GM19099 (cell line): Measurements from ENCODE around the gene GEMIN2.
A peak's percentile ranks its signal among the peaks of the same experiment; 100 is the strongest.

Experiments used
- POLR2A ChIP-seq: IDR thresholded peaks from 3 replicates; pipeline ENCODE4 v1.6.1; 2011; ENCODE audit warnings: low read depth; ENCODE audit not compliant: insufficient read length; ENCODE audit errors: extremely low read depth

The GEMIN2 gene

DNA sequence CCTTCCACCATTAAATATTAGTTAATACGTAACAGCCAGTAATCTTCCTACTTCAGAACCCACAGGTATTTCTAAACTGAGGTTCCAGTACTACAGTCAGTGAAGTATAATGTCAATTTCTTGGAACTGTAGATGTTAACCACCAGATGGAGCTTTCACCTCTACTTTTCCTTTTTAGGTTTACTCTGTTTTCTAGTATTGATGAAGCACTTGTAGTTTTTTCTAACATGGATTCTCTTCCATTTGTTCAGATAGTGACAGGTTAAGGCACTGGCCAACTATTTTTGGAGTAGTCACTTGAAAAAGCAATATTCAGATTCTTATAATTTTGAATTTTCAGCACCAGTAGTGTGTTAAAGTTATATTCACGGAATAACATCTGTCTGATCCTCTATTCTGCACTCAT lies 6.5 kb upstream of the GEMIN2 start:
- TF ChIP-seq POLR2A: no peak

DNA sequence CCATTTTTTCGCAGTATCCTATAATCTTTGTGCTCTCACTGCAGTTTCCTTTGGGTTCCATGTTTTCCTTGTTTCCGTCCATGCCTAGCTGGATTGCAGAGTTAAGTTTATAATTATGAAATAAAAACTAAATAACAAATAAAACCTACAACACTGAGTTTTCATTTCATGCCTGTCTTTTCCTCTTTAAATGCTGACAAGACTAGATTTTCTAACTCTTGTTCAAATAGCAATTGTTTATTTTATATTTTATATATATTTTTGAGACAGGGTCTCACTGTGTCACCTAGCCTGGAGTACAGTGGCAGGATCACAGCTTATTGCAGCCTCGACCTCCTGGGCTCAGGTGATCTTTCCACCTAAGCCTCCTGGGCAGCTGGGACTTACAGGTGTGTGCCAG lies 5.3 kb upstream of the GEMIN2 start:
- no peak for TF ChIP-seq POLR2A

DNA sequence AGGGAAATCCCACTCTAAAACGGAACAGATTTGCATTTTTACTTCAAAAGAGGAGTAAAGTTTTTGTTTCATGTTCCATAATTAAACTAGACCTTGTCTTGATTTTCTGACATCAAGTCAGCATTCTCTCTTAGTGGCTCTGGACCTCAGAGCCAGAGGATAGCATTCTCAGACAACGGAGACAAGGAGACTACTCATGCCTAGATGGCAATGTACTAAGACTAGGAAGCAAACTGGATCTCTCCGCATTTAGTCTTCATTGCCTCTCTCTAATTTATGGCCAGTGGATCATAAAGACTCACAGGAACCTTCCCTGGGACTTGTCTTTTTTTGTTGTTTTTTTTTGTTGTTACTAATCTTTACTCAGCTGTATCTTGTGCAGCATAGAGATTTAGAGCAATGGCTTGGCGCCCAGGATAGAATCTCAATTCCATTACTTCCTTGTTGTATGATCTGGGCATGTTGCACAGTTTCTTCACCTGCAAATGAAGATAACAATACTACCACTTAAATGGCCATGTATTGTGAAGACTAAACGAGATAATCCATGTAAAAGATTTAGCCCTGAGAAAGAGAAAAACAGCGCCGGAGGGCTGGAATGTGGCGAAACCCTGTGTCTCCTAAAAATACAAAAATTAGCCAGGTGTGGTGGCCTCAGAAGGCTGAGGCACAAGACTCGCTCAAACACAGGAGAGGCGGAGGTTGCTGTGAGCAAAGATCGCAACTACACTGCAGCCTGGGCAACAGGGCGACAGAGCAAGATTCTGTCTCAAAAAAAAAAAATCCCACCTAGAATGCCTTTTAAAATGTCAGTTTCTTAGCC lies 4.0 kb upstream of the GEMIN2 start:
- TF ChIP-seq POLR2A: peak; percentile 54

DNA sequence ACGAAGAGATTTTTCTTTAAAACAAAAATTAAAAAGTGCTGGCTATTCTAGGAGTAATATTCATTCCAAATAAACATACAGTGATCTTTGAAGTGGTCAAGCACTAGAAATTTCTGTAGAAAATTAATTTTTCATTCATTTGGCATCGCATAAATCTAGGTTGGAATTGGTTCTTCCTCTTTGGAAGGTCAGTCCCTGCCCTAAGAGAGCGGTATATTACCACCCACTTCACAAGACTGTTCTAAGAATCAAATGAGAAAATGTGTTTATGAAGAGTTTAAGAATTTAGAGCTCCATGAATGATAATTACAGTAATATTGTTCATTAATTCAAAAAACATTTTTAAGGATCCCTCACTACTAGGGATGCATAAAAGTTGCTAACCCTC lies 444 bp upstream of the GEMIN2 start:
- no peak for TF ChIP-seq POLR2A

DNA sequence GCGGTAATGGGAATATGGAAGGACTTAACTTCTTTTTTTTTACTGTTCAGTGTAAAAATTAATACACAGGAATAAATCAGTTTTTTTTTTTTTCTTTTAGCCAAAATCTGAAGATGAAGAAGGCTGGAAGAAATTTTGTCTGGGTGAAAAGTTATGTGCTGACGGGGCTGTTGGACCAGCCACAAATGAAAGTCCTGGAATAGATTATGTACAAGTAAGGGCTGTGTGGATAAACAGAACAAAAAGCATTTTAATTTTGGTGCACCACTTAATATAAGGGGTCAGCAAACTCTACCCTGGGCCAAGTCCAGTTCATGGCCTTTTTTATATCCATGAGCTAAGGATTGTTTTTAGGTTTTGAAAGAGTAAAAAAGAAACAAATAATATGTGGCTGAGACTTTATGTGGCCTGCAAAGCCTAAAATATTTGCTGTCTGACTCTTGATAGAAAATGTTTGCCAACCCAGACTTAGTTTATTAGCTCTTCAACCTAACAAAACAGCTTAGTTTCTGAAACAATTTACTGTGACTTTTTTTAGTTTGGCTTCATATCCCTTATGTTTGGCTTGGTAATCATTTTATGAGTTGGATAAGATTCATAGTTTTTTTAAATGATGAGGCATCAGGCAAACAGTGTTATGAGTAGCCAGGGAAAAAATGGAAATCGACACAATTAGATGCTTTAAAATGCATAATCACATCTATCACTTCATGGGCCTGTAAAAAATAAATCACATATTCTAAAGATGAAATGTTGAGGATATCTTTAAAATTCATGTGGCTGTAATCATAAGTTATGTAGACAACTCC lies 8.4 kb downstream of the GEMIN2 start:
- TF ChIP-seq POLR2A: no peak

DNA sequence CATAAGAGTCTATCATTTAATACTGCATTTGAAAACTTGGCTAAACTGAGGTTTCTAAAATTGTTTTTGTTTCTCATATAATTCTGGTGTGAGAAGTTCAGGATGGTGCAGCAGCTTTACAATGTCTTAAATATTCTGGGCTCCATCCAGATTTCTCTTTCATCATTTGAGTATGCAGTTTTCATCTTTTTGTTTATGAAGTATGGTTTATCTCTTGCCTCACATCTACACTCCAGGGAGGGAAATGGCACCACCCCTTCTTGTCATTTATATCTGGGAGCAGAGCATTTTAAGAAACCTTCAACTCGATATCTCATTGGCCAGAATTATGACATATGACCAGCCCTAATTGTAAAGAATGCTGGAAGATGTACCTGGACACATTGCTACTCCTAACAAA lies 24.3 kb downstream of the GEMIN2 start:
- no peak for TF ChIP-seq POLR2A

DNA sequence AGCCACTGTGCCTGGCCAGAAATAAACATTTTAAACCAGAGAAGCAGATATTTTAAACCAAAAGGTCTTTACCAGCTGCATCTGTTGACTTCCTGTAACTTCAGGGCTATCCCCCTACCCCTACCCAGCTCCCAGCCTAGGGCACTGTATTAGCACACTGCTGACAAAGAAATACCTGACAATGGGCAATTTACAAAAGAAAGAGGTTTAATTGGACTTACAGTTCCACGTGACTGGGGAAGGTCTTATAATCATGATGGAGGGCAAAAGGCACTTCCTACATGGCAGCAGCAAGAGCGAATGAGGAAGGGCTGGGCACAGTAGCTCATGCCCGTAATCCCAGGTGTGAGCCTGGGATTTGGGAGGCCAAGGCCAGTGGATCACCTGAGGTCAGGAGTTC lies 26.0 kb downstream of the GEMIN2 start:
- no peak for TF ChIP-seq POLR2A

DNA sequence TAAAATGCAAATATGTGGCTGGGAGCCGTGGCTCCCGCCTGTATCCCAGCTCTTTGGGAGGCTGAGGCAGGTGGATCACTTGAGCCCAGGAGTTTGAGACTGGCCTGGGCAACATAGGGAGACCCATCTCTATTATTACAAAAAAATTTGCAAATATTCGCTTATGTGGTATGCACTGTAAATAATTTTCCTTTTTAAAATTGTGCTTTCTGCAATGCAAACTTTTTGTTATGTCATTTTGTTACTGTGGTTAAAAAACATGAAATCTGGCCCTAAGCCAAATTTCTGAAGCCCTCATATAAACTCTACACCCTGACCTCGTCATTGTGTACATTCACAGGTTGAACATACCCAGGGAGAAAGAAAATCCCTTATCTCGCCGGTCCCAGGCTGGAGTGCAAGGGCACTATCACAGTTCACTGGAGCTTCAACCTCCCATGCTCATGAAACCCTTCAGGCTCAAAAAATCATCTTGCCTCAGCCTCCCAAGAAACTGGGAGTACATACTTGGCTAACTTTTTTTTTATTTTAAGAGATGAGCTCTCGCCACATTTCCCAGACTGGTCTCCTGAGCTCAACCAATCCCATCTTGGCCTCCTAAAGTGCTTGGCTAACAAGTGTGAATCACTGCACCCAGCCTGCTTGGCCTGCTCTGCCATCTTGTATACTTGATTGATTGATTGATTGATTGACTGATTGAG lies 31.3 kb downstream of the GEMIN2 start:
- no peak for TF ChIP-seq POLR2A

DNA sequence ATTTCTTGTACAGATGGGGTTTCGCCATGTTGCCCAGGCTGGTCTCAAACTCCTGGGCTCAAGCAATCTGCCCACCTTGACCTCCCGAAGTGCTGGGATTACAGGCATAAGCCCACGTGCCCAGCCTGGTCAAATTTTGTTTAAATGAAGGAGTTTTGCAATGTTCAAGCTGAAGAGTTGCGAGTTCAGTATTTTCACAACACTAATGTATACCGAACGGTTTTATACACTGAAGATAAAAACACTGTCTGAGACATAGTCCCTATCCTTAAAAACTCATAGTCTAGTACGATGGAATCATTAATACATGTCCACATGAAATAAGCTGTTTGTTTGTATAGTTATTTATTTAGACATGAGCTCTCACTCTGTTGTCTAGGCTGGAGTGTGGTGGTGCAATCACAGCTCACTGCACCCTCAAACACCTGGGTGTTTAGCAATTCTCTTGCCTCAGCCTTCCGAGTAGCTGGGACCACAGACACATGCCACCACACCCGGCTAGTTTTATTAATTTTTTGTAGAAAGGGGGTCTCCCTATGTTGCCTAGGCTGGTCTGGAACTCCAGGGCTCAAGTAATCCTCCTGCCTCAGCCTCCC lies 40.6 kb downstream of the GEMIN2 start:
- TF ChIP-seq POLR2A: no peak

DNA sequence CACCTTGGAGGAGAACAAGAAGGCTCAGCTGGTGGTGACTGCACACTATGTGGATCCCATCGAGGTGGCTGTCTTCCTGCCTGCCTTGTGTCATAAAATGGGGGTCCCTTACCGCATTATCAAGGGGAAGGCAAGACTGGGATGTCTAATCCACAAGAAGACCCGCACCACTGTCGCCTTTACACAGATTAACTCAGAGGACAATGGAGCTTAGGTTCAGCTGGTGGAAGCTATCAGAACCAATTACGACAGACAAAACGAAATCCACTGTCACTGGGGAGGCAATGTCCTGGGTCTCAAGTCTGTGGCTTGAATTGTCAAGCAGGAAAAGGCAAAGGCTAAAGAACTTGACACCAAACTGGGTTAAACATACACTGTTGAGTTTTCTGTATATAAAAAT lies 43.4 kb downstream of the GEMIN2 start:
- TF ChIP-seq POLR2A: no peak

DNA sequence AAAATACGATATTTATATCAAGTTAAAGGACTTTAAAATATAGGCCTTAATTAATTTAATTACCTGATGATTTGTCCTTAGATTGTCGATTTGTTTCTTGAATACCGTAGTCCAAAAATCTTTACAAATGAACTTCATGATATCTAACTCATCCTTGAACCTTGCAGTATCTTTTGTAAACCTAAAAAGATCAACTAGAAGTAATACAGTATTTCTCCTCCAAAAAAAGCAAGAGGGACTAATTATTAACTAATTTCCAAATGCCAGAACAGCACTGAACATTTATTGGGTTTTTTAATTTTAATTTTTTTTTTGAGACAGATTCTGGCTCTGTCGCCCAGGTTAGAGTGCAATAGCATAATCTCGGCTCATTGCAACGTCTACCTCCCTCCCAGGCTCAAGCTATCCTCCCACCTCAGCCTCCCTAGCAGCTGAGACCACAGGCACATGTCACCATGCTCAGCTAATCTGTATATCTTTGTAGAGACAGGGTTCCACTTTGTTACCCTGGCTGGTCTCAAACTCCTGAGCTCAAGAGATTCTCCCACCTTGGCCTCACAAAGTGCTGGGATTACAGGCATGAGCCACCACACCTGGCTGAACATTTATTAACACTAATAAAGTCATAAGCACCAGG lies 44.2 kb downstream of the GEMIN2 start:
- no peak for TF ChIP-seq POLR2A

DNA sequence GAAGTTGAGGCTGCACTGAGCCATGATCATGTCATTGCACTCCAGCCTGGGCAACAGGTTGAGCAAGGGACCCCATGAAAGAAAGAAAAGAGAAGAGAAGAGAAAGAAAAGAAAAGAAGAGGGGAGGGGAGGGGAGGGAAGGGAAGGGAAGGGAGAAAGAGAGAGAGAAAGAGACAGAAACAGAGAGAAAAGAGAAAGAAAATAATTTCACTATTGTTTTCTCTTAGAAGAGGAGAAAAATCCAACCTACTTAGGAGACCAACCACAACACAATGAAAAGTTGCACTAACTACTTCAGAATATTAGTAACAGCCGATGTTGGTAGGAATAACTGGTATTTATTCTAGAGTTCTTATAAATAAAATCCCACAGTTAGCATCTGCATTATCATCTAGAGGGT lies 46.4 kb downstream of the GEMIN2 start:
- TF ChIP-seq POLR2A: no peak

DNA sequence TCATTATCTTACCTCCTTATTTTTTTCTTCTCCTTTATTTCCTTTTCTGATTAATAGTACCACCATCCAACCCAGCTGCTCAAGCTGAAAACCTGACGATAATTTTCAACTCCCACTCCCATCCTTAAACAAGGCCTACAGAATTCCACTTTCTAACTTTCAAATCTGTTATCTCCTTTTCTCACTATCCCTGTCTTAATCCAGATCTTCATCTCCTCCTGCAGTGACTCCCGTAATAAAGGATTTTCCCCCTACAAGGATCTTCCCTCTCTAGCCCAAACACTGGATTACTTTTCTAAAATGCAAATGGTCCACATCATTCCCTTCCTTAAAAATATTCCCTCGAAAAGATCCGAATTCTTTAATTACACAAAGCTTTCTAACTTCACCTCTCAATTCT lies 54.5 kb downstream of the GEMIN2 start:
- TF ChIP-seq POLR2A: no peak

DNA sequence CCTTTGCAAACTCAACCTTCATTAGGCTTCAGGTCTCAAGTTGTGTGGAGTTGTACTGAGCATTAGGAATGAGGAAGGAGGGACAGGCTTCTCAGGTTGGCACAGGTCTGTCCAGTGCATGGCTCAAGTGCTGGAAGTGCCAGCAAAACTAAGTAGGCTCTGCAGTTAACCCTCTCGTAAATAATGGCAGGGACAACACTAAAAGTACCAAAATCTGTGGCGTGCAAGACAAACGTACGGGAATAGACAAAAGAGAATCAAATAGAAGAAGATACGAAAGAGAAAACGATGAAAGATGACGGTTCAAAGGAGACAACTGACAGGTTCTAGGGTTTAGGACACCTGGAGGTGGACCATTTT lies 55.4 kb downstream of the GEMIN2 start:
- no peak for TF ChIP-seq POLR2A

DNA sequence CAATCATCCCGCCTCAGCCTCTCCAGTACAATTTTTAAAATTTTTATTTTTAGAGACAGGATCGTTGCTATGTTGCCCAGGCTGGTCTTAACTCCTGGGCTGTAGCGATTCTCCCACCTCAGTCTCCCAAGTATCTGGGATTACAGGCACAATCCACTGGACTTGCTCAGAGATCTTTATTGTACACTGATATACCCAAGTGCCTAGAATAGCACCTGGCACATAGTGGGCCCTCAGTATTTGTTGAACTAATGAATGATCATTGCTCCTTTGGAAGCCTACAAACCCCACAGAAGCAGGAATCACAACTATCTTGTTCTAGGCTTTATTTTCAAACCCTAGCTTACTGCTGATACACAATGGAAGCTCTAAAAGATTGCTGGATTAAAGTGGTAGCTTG lies 59.1 kb downstream of the GEMIN2 start:
- no peak for TF ChIP-seq POLR2A

DNA sequence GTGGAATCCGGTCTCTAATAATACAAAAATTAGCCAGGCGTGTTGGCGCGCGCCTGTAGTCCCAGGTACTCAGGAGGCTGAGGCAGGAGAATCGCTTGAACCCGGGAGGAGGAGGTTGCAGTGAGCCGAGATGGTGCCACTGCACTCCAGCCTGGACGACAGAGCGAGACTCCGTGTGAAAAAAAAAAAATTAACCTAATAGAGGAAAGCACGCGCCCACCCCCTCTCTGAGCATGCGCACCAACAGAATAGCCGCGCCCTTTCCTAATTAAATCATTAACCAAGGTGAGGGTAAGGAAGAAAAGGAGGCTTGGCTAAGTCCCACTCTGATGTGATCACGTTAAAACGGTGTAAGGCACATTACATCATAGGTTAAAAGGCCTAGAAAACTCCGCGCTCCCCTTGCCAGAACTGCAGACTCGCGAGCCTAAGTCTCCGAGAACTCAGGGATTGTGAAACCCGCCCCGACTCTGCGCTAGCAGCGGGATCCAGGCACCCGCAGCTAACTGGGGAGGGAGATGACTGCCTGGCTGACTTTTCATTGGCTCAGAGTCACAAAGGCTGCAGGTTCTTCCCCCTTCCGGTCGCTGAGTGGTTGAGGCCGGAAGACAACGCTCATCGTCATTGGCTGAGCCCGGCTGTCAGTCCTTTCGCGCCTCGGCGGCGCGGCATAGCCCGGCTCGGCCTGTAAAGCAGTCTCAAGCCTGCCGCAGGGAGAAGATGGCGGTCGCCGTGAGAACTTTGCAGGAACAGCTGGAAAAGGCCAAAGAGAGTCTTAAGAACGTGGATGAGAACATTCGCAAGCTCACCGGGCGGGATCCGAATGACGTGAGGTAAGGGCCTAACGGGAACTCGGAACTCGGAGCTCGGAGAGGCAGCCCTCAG lies 60.7 kb downstream of the GEMIN2 start, which contains the start of gene PNN:
Gene PNN, plus strand, starts transcription at position 695 of the 885 bp plus-strand sequence. Its CDS starts 26 bp downstream, at position 721.
- peak; percentile 94 for TF ChIP-seq POLR2A
